HepG2 (cell line): ENCODE data around the gene DHX57. TPM values are rescaled to one million over a fixed set of nuclear protein-coding genes. Genes with fewer than 3 reads are reported as not detected.

Source experiments
- ATAC-seq: fragments of 200-7000 bp; cut with Tn5 transposase; 3 replicates; pipeline ENCODE4 v1.9.1; 2020; ENCODE audit warnings: mild to moderate bottlenecking, moderate library complexity
- BruUV-seq: library from RNA; stranded (reverse); fragments of 400-500 nt; replicated peaks from 2 replicates; lab custom pipeline; 2021; lab: Mats Ljungman, UMichigan
- CTCF ChIA-PET: fragments of 300-600 bp; formaldehyde crosslinking; extraction: SDS; loops from one replicate; lab custom pipeline; 2021; ENCODE audit warnings: low total read pairs, inconsistent platforms, low intra/inter-chr PET ratio; lab: Yijun Ruan, JAX
- POLR2A ChIA-PET: fragments of 350-600 bp; sonication (Branson Sonifier 250); formaldehyde crosslinking; loops from one replicate; lab custom pipeline; 2020; ENCODE audit warnings: antibody characterized with exemption, inconsistent platforms; lab: Yijun Ruan, JAX
- DNase-seq: peaks from one replicate; pipeline ENCODE4 v3.0.0-alpha.2; 2015; ENCODE audit warnings: low spot score
- FAIRE-seq: peaks from 3 replicates; lab custom pipeline; 2011; peaks lifted over from hg19 to GRCh38; lab: Jason Lieb, UNC
- H2AFZ ChIP-seq: one replicate; pipeline ENCODE4 v1.6.1; 2011; ENCODE audit warnings: low read length, inconsistent platforms
- H3K27ac ChIP-seq: fragments of 300-600 bp; 3 replicates; pipeline ENCODE4 v1.8.0; 2011; ENCODE audit warnings: mixed run types, mild to moderate bottlenecking, mixed read lengths, low read length, inconsistent platforms; ENCODE audit not compliant: insufficient read depth; ENCODE audit errors: extremely low read length
- H3K27me3 ChIP-seq, 2 experiments: fragments of 200-600 bp in 1 of 2; 2 replicates in 1 of 2; 3 replicates in 1 of 2; pipeline versions ENCODE4 v1.6.0 to v1.8.0; 2011; ENCODE audit warnings: low read length in 2 of 2, mild to moderate bottlenecking in 2 of 2, moderate library complexity in 2 of 2, inconsistent platforms in 1 of 2; ENCODE audit not compliant: insufficient read depth in 2 of 2, control insufficient read depth in 1 of 2
- H3K36me3 ChIP-seq, 2 experiments: fragments of 200-600 bp in 1 of 2; replicated peaks in 1 of 2; 2 replicates in 1 of 2; 3 replicates in 1 of 2; pipeline versions ENCODE4 v1.5.1 to v1.8.0; 2011; ENCODE audit warnings: low read length in 2 of 2, inconsistent platforms in 1 of 2; ENCODE audit not compliant: insufficient read depth in 2 of 2, control insufficient read depth in 1 of 2
- H3K4me1 ChIP-seq: 2 replicates; pipeline ENCODE4 v1.5.1; 2012; ENCODE audit warnings: low read length, inconsistent platforms; ENCODE audit not compliant: insufficient read depth
- H3K4me2 ChIP-seq: 2 replicates; pipeline ENCODE4 v1.6.0; 2011; ENCODE audit warnings: low read depth, low read length, inconsistent platforms
- H3K4me3 ChIP-seq, 3 experiments: fragments of 200-600 bp in 1 of 3; sonication (generic), shearing (Covaris generic) in 1 of 3; replicated peaks in 1 of 3; 2 replicates each; pipeline ENCODE4 v1.5.1; 2011 to 2016; ENCODE audit warnings: low read length in 3 of 3, inconsistent platforms in 2 of 3, low read depth in 2 of 3, mild to moderate bottlenecking in 2 of 3, control low read depth in 1 of 3, mixed read lengths in 1 of 3; ENCODE audit not compliant: insufficient read depth in 1 of 3
- H3K79me2 ChIP-seq: one replicate; pipeline ENCODE4 v1.6.1; 2011; ENCODE audit warnings: low read length, inconsistent platforms; ENCODE audit not compliant: insufficient read depth
- H3K9ac ChIP-seq: 2 replicates; pipeline ENCODE4 v1.6.0; 2011; ENCODE audit warnings: mild to moderate bottlenecking, low read depth, low read length, inconsistent platforms; ENCODE audit not compliant: insufficient read depth
- H3K9me3 ChIP-seq: 2 replicates; pipeline ENCODE4 v1.5.1; 2012; ENCODE audit warnings: mild to moderate bottlenecking, low read length
- H4K20me1 ChIP-seq: 2 replicates; pipeline ENCODE4 v1.6.0; 2011; ENCODE audit warnings: inconsistent platforms, mild to moderate bottlenecking, low read length, moderate library complexity; ENCODE audit not compliant: insufficient read depth
- BHLHE40 ChIP-seq: IDR thresholded peaks from 2 replicates; pipeline ENCODE4 v1.6.1; 2011; ENCODE audit warnings: low read length, improper control_type of control experiment
- CHCHD3 ChIP-seq: sonication (generic); formaldehyde crosslinking; IDR thresholded peaks from 2 replicates; pipeline ENCODE4 v1.8.0; 2022; ENCODE audit warnings: mild to moderate bottlenecking, missing genetic modification reagents, moderate library complexity
- GPN1 ChIP-seq: sonication (generic); formaldehyde crosslinking; IDR thresholded peaks from 2 replicates; pipeline ENCODE4 v1.5.1; 2020; ENCODE audit warnings: missing genetic modification reagents, borderline replicate concordance
- NFKBIZ ChIP-seq: IDR thresholded peaks from 2 replicates; pipeline ENCODE4 v1.6.1; 2018; ENCODE audit warnings: missing genetic modification reagents, missing compliant biosample characterization
- SCMH1 ChIP-seq: sonication (generic); formaldehyde crosslinking; IDR thresholded peaks from 2 replicates; pipeline ENCODE4 v1.9.0; 2021; ENCODE audit warnings: missing genetic modification reagents, mild to moderate bottlenecking, borderline replicate concordance
- ZNF331 ChIP-seq: sonication (generic); formaldehyde crosslinking; IDR thresholded peaks from 2 replicates; pipeline ENCODE4 v1.4.0; 2020; ENCODE audit warnings: missing genetic modification reagents
- ZNF724P ChIP-seq: sonication (generic); formaldehyde crosslinking; IDR thresholded peaks from 2 replicates; pipeline ENCODE4 v1.8.0; 2022; ENCODE audit warnings: missing genetic modification reagents, borderline replicate concordance
- ZSCAN21 ChIP-seq: sonication (generic); formaldehyde crosslinking; IDR thresholded peaks from 2 replicates; pipeline ENCODE4 v1.8.0; 2022; ENCODE audit warnings: mild to moderate bottlenecking, missing genetic modification reagents, moderate library complexity, borderline replicate concordance
- ZSCAN31 ChIP-seq: sonication (generic); formaldehyde crosslinking; IDR thresholded peaks from 2 replicates; pipeline ENCODE4 v1.5.0; 2020; ENCODE audit warnings: low read depth, mild to moderate bottlenecking, missing genetic modification reagents
- WGBS: methylation state at CpG from one replicate; pipeline ENCODE4 v1.1.6; 2017; ENCODE audit warnings: low lambda C conversion rate; 5-methylcytosine and 5-hydroxymethylcytosine counted together
- in situ Hi-C: cut with HindIII; loops from 2 replicates; pipeline ENCODE4 v1.10.0; 2017; ENCODE audit warnings: low pct_unique_long_range_greater_than_20kb; ENCODE audit not compliant: extremely low pct_ligation_motif_present
- intact Hi-C: fragments of 100-400 bp; cut with micrococcal nuclease; formaldehyde crosslinking; loops from one replicate; pipeline ENCODE4 v1.10.0; 2022; ENCODE audit not compliant: unreplicated experiment
- polyA plus RNA-seq, 8 experiments: library from polyadenylated mRNA; depleted of rRNA in 3 of 8; stranded (reverse) in 7 of 8; unstranded in 1 of 8; fragments of >200 nt; fragmentation: Illumina TruSeq in 4 of 8; extraction: Trizol in 4 of 8; gene quantifications; 2 replicates each; pipeline versions ENCODE4 v1.2.1 to v1.2.3, GENCODE V29; 2011 to 2016; ENCODE audit warnings: low read depth in 4 of 8, missing spikeins in 1 of 8, mixed read lengths in 1 of 8; ENCODE audit not compliant: insufficient read depth in 1 of 8
- total RNA-seq, 5 experiments: library from RNA; depleted of rRNA; stranded (reverse); fragments of >200 nt; fragmentation: Illumina TruSeq; extraction: Trizol; gene quantifications; 2 replicates each; pipeline ENCODE4 v1.2.3, GENCODE V29; 2016; ENCODE audit warnings: low read depth in 1 of 5
- TF ChIP-seq, protein P1 (sequence below): IDR thresholded peaks from 2 replicates; pipeline ENCODE4 v1.6.1; 2016; ENCODE audit warnings: control low read depth
- TF ChIP-seq, protein P2 (sequence below): fragments of 450-650 bp; IDR thresholded peaks from 2 replicates; pipeline ENCODE4 v1.6.1; 2016

DHX57 gene
- total and polyA plus RNA-seq, 2 of the 13 experiments (the other 11 are each of a cell fraction or from before 2014, with no cell fraction given) = 9.2 to 24.2 TPM

DNA sequence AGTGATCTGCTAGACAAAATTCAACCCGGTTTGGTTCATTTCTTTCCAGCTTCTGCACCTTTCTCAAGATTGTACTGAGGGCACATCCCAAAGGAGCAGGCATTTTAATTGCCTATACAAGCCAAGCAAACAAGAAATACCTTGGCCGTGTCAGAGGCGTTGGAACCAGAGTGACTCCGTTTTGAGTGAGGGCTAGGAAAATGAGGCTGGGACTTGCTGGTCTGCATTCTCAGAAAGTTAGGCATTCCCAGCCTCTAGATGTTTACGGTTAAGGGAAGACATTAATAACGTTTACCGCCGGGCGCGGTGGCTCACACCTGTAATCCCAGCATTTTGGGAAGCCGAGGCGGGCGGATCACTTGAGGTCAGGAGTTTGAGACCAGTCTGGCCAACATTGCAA is 99.2 kb downstream of the DHX57 start:
- peak overlapping the region; percentile 56 for H2AFZ ChIP-seq
- peaks cover 56% of the 10 kb centered on the region for H3K4me1 ChIP-seq
- H3K9ac ChIP-seq = no peak overlapping the region
- H3K36me3 ChIP-seq = peaks cover 6 to 7% of the 10 kb centered on the region in 2 experiments; a peak in 4 of 5 replicates
- no peak for ATAC-seq
- BruUV-seq = no TSS peak
- H4K20me1 ChIP-seq = no peaks in the 10 kb centered on the region
- no peak overlapping the region for H3K27ac ChIP-seq
- no peak for DNase-seq
- peak overlapping the region; percentile 73 for H3K4me2 ChIP-seq
- ChIA-PET CTCF (no interaction called here), POLR2A (interaction anchor here (2.2 kb wide), 1 partner anchor 25 kb away, joined by 46 read pairs; the partner anchor contains the start of gene SRSF7)
- peaks cover 11% of the 10 kb centered on the region for H3K79me2 ChIP-seq
- WGBS = 80% methylated on average over 13 of the region's 13 CpGs
- H3K4me3 ChIP-seq = no peak overlapping the region
- in situ Hi-C loops = no loop called here
- no peaks in the 10 kb centered on the region for H3K9me3 ChIP-seq
- intact Hi-C loops = no loop called here
- no peak for FAIRE-seq
- H3K27me3 ChIP-seq = no peaks in the 10 kb centered on the region; a peak in 1 of 5 replicates
- TF ChIP-seq GPN1 (CRISPR knock-in tag) = no peak
- no peak for TF ChIP-seq ZNF331 (CRISPR knock-in tag)
- TF ChIP-seq ZNF724P (CRISPR knock-in tag) = no peak
- TF ChIP-seq, protein P1, sequence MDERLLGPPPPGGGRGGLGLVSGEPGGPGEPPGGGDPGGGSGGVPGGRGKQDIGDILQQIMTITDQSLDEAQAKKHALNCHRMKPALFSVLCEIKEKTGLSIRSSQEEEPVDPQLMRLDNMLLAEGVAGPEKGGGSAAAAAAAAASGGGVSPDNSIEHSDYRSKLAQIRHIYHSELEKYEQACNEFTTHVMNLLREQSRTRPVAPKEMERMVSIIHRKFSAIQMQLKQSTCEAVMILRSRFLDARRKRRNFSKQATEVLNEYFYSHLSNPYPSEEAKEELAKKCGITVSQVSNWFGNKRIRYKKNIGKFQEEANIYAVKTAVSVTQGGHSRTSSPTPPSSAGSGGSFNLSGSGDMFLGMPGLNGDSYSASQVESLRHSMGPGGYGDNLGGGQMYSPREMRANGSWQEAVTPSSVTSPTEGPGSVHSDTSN = no peak
- no peak for TF ChIP-seq BHLHE40
- no peak for TF ChIP-seq CHCHD3
- TF ChIP-seq, protein P2, sequence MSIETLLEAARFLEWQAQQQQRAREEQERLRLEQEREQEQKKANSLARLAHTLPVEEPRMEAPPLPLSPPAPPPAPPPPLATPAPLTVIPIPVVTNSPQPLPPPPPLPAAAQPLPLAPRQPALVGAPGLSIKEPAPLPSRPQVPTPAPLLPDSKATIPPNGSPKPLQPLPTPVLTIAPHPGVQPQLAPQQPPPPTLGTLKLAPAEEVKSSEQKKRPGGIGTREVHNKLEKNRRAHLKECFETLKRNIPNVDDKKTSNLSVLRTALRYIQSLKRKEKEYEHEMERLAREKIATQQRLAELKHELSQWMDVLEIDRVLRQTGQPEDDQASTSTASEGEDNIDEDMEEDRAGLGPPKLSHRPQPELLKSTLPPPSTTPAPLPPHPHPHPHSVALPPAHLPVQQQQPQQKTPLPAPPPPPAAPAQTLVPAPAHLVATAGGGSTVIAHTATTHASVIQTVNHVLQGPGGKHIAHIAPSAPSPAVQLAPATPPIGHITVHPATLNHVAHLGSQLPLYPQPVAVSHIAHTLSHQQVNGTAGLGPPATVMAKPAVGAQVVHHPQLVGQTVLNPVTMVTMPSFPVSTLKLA = no peak
- TF ChIP-seq NFKBIZ = no peak
- TF ChIP-seq SCMH1 = no peak
- no peak for TF ChIP-seq ZSCAN21
- no peak for TF ChIP-seq ZSCAN31 (CRISPR knock-in tag)
- TF ChIP-seq, all 625 proteins: peak for 0
